ENCODE data around the gene SEMA4G.

Gene SEMA4G, protein sequence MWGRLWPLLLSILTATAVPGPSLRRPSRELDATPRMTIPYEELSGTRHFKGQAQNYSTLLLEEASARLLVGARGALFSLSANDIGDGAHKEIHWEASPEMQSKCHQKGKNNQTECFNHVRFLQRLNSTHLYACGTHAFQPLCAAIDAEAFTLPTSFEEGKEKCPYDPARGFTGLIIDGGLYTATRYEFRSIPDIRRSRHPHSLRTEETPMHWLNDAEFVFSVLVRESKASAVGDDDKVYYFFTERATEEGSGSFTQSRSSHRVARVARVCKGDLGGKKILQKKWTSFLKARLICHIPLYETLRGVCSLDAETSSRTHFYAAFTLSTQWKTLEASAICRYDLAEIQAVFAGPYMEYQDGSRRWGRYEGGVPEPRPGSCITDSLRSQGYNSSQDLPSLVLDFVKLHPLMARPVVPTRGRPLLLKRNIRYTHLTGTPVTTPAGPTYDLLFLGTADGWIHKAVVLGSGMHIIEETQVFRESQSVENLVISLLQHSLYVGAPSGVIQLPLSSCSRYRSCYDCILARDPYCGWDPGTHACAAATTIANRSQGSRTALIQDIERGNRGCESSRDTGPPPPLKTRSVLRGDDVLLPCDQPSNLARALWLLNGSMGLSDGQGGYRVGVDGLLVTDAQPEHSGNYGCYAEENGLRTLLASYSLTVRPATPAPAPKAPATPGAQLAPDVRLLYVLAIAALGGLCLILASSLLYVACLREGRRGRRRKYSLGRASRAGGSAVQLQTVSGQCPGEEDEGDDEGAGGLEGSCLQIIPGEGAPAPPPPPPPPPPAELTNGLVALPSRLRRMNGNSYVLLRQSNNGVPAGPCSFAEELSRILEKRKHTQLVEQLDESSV

DNA sequence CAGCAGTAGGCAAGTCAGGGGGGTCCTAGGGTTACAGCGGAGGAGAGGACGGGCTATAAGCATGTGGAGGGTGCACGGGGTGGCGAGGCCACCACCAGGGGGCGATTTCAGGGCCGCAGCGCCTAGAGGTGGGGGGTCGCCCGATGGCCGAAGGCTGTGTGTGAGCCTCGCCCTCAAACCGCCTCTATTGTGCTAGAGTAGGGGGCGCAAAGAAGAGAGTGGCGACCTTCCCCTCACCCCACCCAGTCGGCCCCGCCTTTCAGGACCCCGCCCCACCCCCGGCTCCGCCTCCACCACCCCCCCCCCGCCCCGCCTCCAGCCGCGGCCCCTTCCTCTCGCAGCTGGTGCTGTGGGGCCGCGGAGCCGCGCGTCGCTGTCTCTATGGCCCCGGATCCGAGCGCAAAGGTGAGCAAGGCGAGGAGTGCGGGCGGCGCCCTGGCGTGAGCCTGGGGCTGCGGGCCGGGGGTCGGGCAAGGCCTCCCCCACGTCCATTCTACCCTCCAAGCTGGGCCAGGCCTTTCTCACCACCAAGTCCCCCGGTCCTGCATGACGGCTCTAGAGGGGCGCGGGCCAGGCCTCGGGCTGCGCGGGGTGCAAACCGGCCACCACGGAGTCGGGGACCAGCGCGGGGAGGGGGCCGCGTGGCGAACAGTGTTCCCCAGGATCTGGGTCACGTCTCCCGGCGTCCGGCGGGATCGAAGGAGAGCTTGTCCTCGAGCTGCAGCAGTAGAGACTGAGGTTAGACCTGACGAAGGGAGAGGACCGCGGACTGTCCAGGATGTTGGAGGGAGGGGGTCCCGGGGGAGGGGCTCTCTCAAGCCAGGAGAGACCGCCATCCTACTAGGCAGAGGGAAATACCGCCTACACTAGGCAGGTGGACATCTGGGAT is at the start of gene SEMA4G:
SEMA4G (plus strand) TSS at position 318 of the 889 bp plus-strand sequence. CDS start 3,409 bp downstream, outside the sequence.
- DNase-seq = peak; percentile 11

DNA sequence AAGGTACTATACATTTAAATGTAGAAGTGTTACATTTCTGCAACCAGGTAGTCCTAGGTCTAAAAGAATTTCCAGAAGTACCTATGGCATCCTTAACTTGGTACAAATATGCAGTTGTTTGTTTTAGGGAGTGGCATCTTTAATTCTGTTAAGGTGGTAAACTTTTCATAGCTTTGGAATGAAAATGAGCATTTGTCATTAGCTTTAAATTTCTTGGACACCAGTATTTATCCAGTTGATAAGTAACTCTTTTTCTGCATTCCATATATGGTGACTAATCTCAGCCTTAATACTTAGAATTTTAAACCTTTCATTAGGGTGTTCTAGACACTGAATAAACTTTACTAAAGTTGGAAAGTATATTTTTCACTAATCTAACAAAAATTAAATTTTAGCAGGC is 45.7 kb upstream of the SEMA4G start:
- DNase-seq = no peak

- DNase-seq = no peak
Measured at GRCh38 chr10:100927266-100927665, 42.0 kb upstream of the SEMA4G start.

DNA sequence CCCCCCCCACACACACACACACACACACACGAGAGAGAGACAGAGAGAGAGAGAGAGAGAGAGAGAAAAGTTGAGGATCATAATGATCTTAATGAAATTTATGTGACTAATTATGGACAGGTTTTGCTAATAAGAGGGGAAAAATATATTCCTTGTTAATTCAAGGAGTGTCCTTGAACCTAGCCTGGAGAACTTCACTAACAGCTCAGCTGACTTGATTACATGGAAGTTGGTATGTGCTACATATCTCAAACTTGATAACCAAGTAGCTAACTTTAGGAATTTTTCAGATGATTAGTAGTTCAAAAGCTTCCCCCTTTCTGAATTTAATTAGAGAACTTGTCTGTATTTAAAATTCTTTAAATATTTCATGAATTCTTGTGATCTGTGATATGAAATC is 41.3 kb upstream of the SEMA4G start:
- DNase-seq = no peak

GRCh38 chr10:100930368-100930767 is 38.9 kb upstream of the SEMA4G start:
- no peak for DNase-seq

- DNase-seq = no peak
Measured at GRCh38 chr10:100934084-100934659, 35.1 kb upstream of the SEMA4G start.

DNA sequence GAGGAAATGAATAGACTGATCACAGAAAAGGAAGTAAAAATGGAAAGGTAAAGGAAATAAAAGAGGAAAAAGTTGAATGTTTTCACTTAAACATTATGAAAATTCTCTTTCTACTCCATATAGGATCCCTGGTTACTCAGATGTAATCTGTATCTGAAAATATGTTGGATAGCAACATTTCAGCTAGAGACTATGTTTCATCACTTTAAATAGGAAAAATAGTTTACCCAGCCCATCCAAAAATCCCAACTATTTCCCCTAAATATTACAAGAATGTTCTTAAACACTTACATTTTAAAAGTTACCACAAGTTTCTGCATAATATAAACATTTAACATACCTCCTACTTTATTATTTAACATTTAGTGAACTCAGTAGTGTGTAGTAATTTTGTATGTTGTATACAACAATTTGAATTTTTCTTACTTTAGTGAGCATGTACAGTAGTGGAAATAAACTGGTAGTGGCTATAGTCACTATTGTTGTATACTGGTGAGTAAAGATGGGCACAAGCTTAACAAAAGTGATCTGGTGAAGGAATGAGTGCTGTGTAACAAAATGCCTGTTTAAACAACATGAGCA is 29.4 kb upstream of the SEMA4G start:
- DNase-seq = peak; percentile 57

GRCh38 chr10:100942229-100942628 is 27.1 kb upstream of the SEMA4G start:
- no peak for DNase-seq

DNA sequence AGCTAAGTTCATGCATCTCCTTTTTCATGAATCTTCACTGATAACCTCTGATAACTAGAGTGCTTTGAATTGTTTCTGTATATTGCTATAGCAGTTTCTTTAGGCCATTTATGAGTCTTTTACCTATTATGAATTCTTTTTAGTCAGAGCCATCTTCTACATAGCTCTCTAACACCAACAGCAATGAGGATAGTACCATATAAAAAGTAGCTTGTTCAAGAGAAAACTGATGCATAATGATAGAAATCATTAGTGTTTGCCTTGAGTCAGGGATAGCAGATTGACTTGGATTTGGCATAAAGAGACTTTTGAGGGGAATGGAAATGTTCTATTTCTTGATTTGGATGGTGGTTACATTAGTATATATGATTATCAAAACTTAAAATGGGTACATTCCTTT is 25.8 kb upstream of the SEMA4G start:
- DNase-seq = no peak

DNA sequence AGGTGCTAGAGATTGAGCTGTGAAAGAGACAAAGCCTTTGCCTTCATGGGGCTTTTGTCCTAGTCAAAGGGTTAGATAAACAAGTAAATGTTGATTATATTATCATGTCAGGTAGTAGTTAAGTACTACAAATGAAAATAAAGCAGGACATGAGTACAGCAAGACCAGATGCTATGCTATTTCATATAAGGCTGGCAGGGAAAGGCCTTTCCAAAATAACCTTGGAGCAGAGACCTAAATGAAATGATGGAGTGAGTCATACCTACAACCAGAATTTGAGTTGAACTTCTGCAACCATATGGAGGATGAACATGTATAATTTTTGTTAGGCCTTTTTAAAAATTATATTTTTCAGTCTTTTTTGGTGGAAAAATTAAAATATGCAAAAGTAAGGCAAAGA is 23.6 kb upstream of the SEMA4G start:
- no peak for DNase-seq

DNA sequence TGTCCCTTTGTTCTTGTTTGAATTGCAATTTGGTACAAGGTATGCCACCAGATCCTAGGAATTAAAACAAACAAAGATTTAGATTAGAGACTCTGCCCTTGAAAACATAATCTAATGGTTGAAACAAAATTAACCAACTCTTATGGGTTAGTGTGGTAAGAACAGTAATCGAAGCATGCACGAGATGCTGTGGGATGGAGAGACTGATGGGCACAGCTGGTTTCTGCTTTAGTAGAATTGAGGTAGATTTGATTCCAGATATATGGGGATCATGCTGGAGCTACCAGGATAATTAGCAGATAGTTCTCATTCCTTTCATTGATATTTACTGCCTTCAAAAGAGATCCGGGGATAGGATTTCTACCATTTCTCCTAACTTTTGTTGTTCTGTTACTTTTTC is 20.4 kb upstream of the SEMA4G start:
- no peak for DNase-seq

GRCh38 chr10:100960251-100960650 is 9.1 kb upstream of the SEMA4G start:
- no peak for DNase-seq

GRCh38 chr10:100962351-100963080 is 6.8 kb upstream of the SEMA4G start:
- no peak for DNase-seq

- no peak for DNase-seq
Measured at GRCh38 chr10:100963826-100964225, 5.5 kb upstream of the SEMA4G start.

- DNase-seq = no peak
Measured at GRCh38 chr10:100965820-100966219, 3.5 kb upstream of the SEMA4G start.

DNA sequence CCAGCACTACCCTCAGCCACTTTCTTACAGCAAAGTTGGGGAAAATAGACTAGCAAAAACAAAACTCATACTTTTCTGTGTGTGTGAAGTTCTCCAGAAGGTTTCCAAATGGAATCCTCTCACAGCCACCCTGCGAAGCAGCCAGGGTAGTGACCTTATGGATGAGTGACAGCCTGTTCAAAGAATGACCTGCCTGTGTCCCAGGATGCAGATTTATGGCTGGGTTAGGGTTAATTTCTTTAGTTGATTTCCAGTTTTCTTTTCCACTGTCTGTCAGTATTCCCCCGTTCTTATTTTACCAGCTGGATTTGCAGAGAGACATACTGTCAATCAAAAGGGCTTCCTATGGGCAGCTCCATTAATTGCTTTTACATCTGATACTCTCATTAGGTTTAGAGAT is 2.4 kb upstream of the SEMA4G start:
- DNase-seq = no peak

GRCh38 chr10:100967332-100967731 is 2.0 kb upstream of the SEMA4G start:
- DNase-seq = no peak

- no peak for DNase-seq
Measured at GRCh38 chr10:100968062-100968736, 1.1 kb upstream of the SEMA4G start.

DNA sequence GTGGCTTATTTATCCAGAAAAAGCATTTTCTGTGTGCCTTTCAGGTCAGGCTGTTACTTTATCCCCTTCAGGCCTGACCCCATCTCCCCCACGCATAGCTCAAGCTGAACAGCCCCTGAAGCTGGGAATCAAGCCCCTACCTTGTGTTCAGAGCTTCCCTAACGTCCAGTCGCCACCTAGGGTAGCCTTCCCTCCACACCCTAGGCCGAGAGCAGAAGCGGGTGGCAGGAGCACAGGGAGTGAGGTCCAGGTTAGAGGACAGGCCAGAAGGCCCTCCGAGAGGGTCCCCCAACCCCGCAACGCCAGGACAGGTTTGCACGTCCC is 479 bp upstream of the SEMA4G start:
- DNase-seq = no peak

DNA sequence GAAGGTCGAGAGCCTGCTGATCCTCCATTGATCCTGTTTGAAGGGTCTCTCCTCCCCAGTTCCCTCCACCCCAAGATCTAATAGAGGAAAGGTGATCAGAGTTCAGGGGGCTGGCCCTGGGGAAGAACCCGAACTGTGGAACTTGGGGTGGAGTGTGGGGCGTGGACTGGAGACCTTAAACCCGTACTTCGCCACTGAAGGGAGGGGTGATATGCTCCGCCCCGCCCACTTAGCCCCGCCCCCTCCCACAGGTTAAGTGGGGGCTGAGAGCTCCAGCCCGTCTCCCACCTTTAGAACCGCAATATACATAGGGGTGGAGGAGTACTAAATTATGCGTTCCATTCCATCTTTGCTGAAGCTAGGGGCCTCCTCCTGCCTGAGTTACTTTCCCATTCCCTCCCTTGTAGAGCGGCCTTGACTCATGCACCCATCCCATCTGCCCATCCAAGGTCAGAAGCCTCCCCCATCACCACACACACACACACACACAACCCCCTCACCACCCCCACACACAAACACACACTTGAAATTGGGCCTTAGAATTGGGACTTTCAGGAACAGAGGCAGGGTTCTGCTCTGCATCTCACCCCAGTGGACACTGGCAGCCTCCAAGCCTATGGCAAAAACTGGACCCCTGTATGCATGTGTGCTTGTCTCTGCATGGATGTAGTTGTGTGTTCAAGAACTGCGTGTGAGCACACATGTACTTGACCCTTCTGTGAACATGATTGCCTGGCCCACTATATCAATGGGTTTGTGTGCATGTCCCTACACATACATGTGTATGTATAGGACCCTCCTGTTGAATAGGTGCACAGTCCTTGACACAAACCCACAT is 991 bp downstream of the SEMA4G start:
- no peak for DNase-seq

All from fibroblast of upper back skin (primary cell).